Neural progenitor cell (in vitro differentiated cells): ENCODE data around the gene ANKRD11.

Experiments
- CTCF ChIP-seq: fragments of 200-600 bp; sonication (generic); IDR thresholded peaks from 2 replicates; pipeline ENCODE4 v1.5.1; 2017; ENCODE audit warnings: antibody characterized with exemption, mild to moderate bottlenecking
- EZH2 ChIP-seq: fragments of 200-600 bp; sonication (generic); IDR thresholded peaks from 2 replicates; pipeline ENCODE4 v1.6.1; 2017; ENCODE audit warnings: antibody characterized with exemption, mild to moderate bottlenecking, moderate library complexity

GRCh38 chr16:89472711-89473075, 17.7 kb downstream of the ANKRD11 start:
- no peak for TF ChIP-seq EZH2
- TF ChIP-seq CTCF = no peak
